HCT116 (cell line): ENCODE data around the gene CCDC185. TPM values are rescaled to one million over a fixed set of nuclear protein-coding genes. Genes with fewer than 3 reads are reported as not detected.
A peak's percentile ranks its signal among the peaks of the same experiment; 100 is the strongest.

Experiments
- ATAC-seq: fragments of 200-7000 bp; cut with Tn5 transposase; 2 replicates; pipeline ENCODE4 v1.9.1; 2020; ENCODE audit warnings: mild to moderate bottlenecking, moderate library complexity
- BruUV-seq: library from RNA; stranded (reverse); fragments of 400-500 nt; replicated peaks from 2 replicates; lab custom pipeline; 2021; lab: Mats Ljungman, UMichigan
- CTCF ChIA-PET: fragments of 300-600 bp; sonication (Branson Sonifier 250); formaldehyde crosslinking; loops from one replicate; lab custom pipeline; 2021; ENCODE audit warnings: antibody characterized with exemption; lab: Charles Lee
- POLR2A ChIA-PET: fragments of 300-600, 350-600 bp; sonication (Branson Sonifier 250); formaldehyde crosslinking; loops from one replicate; lab custom pipeline; 2021; ENCODE audit warnings: antibody characterized with exemption; lab: Charles Lee
- RAD21 ChIA-PET, 2 experiments: fragments of 300-600 bp; sonication (Branson Sonifier 250); formaldehyde crosslinking; loops; one replicate each; lab custom pipeline; 2023; ENCODE audit warnings: low total read pairs in 2 of 2; ENCODE audit not compliant: uncharacterized antibody in 2 of 2, unreplicated experiment in 2 of 2, low non-redundant PET in 1 of 2; lab: Charles Lee
- DNase-seq: peaks from one replicate; pipeline ENCODE4 v3.0.0-alpha.2; 2010; ENCODE audit warnings: low read depth, low spot score
- H2AFZ ChIP-seq: fragments of 200-600 bp; shearing (Covaris generic), sonication (generic); 2 replicates; pipeline ENCODE4 v1.6.1; 2017; ENCODE audit warnings: low read depth, mixed run types, mixed read lengths, antibody characterized with exemption, low read length; ENCODE audit not compliant: poor library complexity, severe bottlenecking
- H3K27ac ChIP-seq: 2 replicates; pipeline ENCODE4 v1.5.1; 2012; ENCODE audit warnings: low read depth, low read length
- H3K27me3 ChIP-seq: fragments of 200-600 bp; sonication (generic); 2 replicates; pipeline ENCODE4 v1.6.1; 2016; ENCODE audit warnings: mixed run types, low read length, mixed read lengths; ENCODE audit not compliant: insufficient read depth
- H3K36me3 ChIP-seq, 2 experiments: fragments of 200-500 bp in 1 of 2; fragments of 200-600 bp in 1 of 2; sonication (Bioruptor generic) in 1 of 2; sonication (generic) in 1 of 2; 2 replicates each; pipeline versions ENCODE4 v1.5.1 to v1.6.1; 2014 to 2016; ENCODE audit warnings: low read length in 2 of 2, inconsistent platforms in 1 of 2, mixed read lengths in 1 of 2, mixed run types in 1 of 2; ENCODE audit not compliant: insufficient read depth in 2 of 2, control insufficient read depth in 1 of 2
- H3K4me1 ChIP-seq, 2 experiments: fragments of 200-600 bp in 1 of 2; sonication (generic) in 1 of 2; 2 replicates each; pipeline versions ENCODE4 v1.5.1 to v1.6.1; 2012 to 2017; ENCODE audit warnings: low read length in 2 of 2, inconsistent platforms in 1 of 2, mild to moderate bottlenecking in 1 of 2, mixed read lengths in 1 of 2, mixed run types in 1 of 2, moderate library complexity in 1 of 2; ENCODE audit not compliant: insufficient read depth in 2 of 2, control insufficient read depth in 1 of 2
- H3K4me2 ChIP-seq: fragments of 200-600 bp; sonication (generic); 2 replicates; pipeline ENCODE4 v1.6.1; 2017; ENCODE audit warnings: mixed run types, low read length, mixed read lengths
- H3K4me3 ChIP-seq, 2 experiments: fragments of 200-600 bp in 1 of 2; sonication (generic) in 1 of 2; replicated peaks in 1 of 2; 2 replicates each; pipeline ENCODE4 v1.5.1; 2011 to 2016; ENCODE audit warnings: low read length in 2 of 2, control low read depth in 1 of 2, low read depth in 1 of 2, mild to moderate bottlenecking in 1 of 2, mixed read lengths in 1 of 2, mixed run types in 1 of 2
- H3K79me2 ChIP-seq: fragments of 200-600 bp; sonication (generic); 2 replicates; pipeline ENCODE4 v1.6.1; 2017; ENCODE audit warnings: mild to moderate bottlenecking, mixed run types, low read length, moderate library complexity, mixed read lengths; ENCODE audit not compliant: insufficient read depth
- H3K9ac ChIP-seq: fragments of 200-600 bp; sonication (generic); 2 replicates; pipeline ENCODE4 v1.6.1; 2016; ENCODE audit warnings: low read length, mixed read lengths
- H3K9me2 ChIP-seq: fragments of 200-600 bp; sonication (generic), shearing (Covaris generic); 2 replicates; pipeline ENCODE4 v1.6.1; 2017; ENCODE audit warnings: mixed run types, mild to moderate bottlenecking, moderate library complexity; ENCODE audit not compliant: insufficient read depth
- H3K9me3 ChIP-seq, 2 experiments: fragments of 200-500 bp in 1 of 2; fragments of 200-600 bp in 1 of 2; sonication (Bioruptor generic) in 1 of 2; sonication (generic) in 1 of 2; 2 replicates each; pipeline ENCODE4 v1.6.1; 2014 to 2017; ENCODE audit warnings: low read length in 2 of 2, mixed read lengths in 2 of 2, inconsistent platforms in 1 of 2, low read depth in 1 of 2, mild to moderate bottlenecking in 1 of 2, mixed run types in 1 of 2, moderate library complexity in 1 of 2; ENCODE audit not compliant: control insufficient read depth in 1 of 2, insufficient read depth in 1 of 2
- H4K20me1 ChIP-seq: fragments of 200-600 bp; sonication (generic), shearing (Covaris generic); 2 replicates; pipeline ENCODE4 v1.6.1; 2017; ENCODE audit warnings: mixed run types, mild to moderate bottlenecking, moderate library complexity; ENCODE audit not compliant: insufficient read depth
- CBX3 ChIP-seq: IDR thresholded peaks from 2 replicates; pipeline ENCODE4 v1.6.1; 2012; ENCODE audit warnings: low read depth
- CTCF ChIP-seq, 3 experiments: fragments of 200-600 bp in 1 of 3; sonication (generic) in 1 of 3; IDR thresholded peaks in 2 of 3; conservative IDR thresholded peaks in 1 of 3; 2 replicates each; pipeline ENCODE4 v1.5.1; 2012 to 2017; ENCODE audit warnings: low read depth in 2 of 3, low read length in 2 of 3, antibody characterized with exemption in 1 of 3, borderline replicate concordance in 1 of 3, control low read depth in 1 of 3, mild to moderate bottlenecking in 1 of 3, mixed read lengths in 1 of 3, mixed run types in 1 of 3, moderate library complexity in 1 of 3; ENCODE audit not compliant: insufficient read depth in 1 of 3
- EGR1 ChIP-seq: IDR thresholded peaks from 2 replicates; pipeline ENCODE4 v1.6.1; 2012; ENCODE audit warnings: low read depth
- ELF1 ChIP-seq: IDR thresholded peaks from 2 replicates; pipeline ENCODE4 v1.6.1; 2012; ENCODE audit warnings: low read depth, borderline replicate concordance
- EZH2 ChIP-seq: fragments of 200-600 bp; sonication (generic); IDR thresholded peaks from 2 replicates; pipeline ENCODE4 v1.6.1; 2017; ENCODE audit warnings: antibody characterized with exemption, mixed run types
- EZH2phosphoT487 ChIP-seq: fragments of 200-600 bp; IDR thresholded peaks from 2 replicates; pipeline ENCODE4 v1.6.1; 2018; ENCODE audit warnings: antibody characterized with exemption, borderline replicate concordance
- JUND ChIP-seq: IDR thresholded peaks from 2 replicates; pipeline ENCODE4 v1.6.1; 2012
- RAD21 ChIP-seq: IDR thresholded peaks from 2 replicates; pipeline ENCODE4 v1.6.1; 2012; ENCODE audit warnings: low read depth, mild to moderate bottlenecking
- SP1 ChIP-seq: IDR thresholded peaks from 2 replicates; pipeline ENCODE4 v1.6.1; 2012; ENCODE audit warnings: low read depth
- TCF7L2 ChIP-seq: IDR thresholded peaks from 2 replicates; pipeline ENCODE4 v1.7.0; 2011; ENCODE audit warnings: borderline replicate concordance, inconsistent platforms; ENCODE audit not compliant: insufficient read depth, insufficient read length; ENCODE audit errors: extremely low read depth
- intact Hi-C: fragments of 100-400 bp; cut with micrococcal nuclease; formaldehyde crosslinking; loops from 2 replicates; pipeline ENCODE4 v1.10.0; 2022
- total RNA-seq: library from RNA; stranded (reverse); gene quantifications from one replicate; pipeline ENCODE4 v1.2.1, GENCODE V29; 2021; ENCODE audit not compliant: unreplicated experiment
- TF ChIP-seq, protein P1 (sequence below): IDR thresholded peaks from 2 replicates; pipeline ENCODE4 v1.6.1; 2012; ENCODE audit warnings: low read depth

Gene CCDC185
- total RNA-seq, 1 experiment from 2014 or later, result not detected

DNA sequence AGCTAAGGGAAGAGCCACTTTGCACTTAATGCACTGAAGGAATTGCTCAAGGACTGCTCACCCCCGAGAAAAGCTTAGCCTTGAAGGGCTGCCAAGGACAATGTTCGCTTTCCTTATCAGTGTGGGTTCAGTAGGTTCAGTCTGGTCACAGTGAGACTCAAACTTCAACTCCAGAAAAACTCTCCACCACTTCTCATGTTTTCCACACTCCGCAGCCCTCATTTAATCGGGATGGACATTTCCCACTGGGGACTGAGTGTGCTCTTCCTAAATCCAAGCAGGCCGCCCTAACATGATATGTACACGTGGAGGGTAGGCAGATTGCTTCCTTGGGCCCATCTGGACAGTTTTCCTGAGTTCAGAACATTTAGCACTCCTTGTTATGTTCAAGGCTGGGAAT, 48.7 kb upstream of the CCDC185 start (continued):
- TF ChIP-seq CTCF (IDR thresholded peaks at IDR 0.05 in 2 of 3, conservative IDR thresholded peaks at IDR 0.05 in 1 of 3; ENCODE audit: borderline replicate concordance in 1 of 3, insufficient read depth in 1 of 3, low read depth in 2 of 3, low read length in 2 of 3) (no peak), JUND (no peak), ELF1 (no peak), TCF7L2 (no peak), SP1 (no peak), EGR1 (no peak), CBX3 (no peak), EZH2 (no peak)
- TF ChIP-seq, protein P1, sequence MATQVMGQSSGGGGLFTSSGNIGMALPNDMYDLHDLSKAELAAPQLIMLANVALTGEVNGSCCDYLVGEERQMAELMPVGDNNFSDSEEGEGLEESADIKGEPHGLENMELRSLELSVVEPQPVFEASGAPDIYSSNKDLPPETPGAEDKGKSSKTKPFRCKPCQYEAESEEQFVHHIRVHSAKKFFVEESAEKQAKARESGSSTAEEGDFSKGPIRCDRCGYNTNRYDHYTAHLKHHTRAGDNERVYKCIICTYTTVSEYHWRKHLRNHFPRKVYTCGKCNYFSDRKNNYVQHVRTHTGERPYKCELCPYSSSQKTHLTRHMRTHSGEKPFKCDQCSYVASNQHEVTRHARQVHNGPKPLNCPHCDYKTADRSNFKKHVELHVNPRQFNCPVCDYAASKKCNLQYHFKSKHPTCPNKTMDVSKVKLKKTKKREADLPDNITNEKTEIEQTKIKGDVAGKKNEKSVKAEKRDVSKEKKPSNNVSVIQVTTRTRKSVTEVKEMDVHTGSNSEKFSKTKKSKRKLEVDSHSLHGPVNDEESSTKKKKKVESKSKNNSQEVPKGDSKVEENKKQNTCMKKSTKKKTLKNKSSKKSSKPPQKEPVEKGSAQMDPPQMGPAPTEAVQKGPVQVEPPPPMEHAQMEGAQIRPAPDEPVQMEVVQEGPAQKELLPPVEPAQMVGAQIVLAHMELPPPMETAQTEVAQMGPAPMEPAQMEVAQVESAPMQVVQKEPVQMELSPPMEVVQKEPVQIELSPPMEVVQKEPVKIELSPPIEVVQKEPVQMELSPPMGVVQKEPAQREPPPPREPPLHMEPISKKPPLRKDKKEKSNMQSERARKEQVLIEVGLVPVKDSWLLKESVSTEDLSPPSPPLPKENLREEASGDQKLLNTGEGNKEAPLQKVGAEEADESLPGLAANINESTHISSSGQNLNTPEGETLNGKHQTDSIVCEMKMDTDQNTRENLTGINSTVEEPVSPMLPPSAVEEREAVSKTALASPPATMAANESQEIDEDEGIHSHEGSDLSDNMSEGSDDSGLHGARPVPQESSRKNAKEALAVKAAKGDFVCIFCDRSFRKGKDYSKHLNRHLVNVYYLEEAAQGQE, result no peak

GRCh38 chr1:223345720-223346119, 47.5 kb upstream of the CCDC185 start:
- intact Hi-C loops, result no loop called here
- H4K20me1 ChIP-seq, result no peaks in the 10 kb centered on the region
- no peaks in the 10 kb centered on the region for H3K36me3 ChIP-seq
- no peaks in the 10 kb centered on the region for H3K4me1 ChIP-seq
- RAD21 ChIA-PET, result no interaction called here
- no peak for DNase-seq
- H3K9ac ChIP-seq, result no peak overlapping the region
- no peak overlapping the region for H2AFZ ChIP-seq
- H3K27me3 ChIP-seq, result no peaks in the 10 kb centered on the region
- H3K9me2 ChIP-seq, result no peaks in the 10 kb centered on the region
- no peaks in the 10 kb centered on the region for H3K9me3 ChIP-seq
- H3K4me2 ChIP-seq, result no peak overlapping the region
- BruUV-seq, result no TSS peak
- H3K27ac ChIP-seq, result no peak overlapping the region
- TF ChIP-seq EZH2phosphoT487 (no peak), RAD21 (peak; percentile 40), CTCF (IDR thresholded peaks at IDR 0.05 in 2 of 3, conservative IDR thresholded peaks at IDR 0.05 in 1 of 3; ENCODE audit: borderline replicate concordance in 1 of 3, insufficient read depth in 1 of 3, low read depth in 2 of 3, low read length in 2 of 3) (0 out of 6 replicates have a peak, but pooled peaks of 1 of the 3 experiments have one; percentile 4)
- TF ChIP-seq, all 23 proteins: peak for 2
- H3K4me3 ChIP-seq, result no peak overlapping the region
- ChIA-PET CTCF (no interaction called here), POLR2A (no interaction called here)
- ATAC-seq, result peak; percentile 79
- no peaks in the 10 kb centered on the region for H3K79me2 ChIP-seq
